HG03571 (cell line): Measurements from ENCODE around the gene USP48.

ENCODE experiments used
- ATAC-seq: cut with Tn5 transposase; IDR thresholded peaks from one replicate; pipeline ENCODE4 v1.9.1; 2021; ENCODE audit not compliant: unreplicated experiment

Gene USP48

GRCh38 chr1:21670956-21671902 is 111.7 kb downstream of the USP48 start:
- ATAC-seq: no peak

- ATAC-seq: no peak
These were observed 112.7 kb downstream of the USP48 start for GRCh38 chr1:21670059-21670881.

GRCh38 chr1:21669258-21670058 is 113.5 kb downstream of the USP48 start, which contains the start of gene RAP1GAP:
RAP1GAP (minus strand) TSS chr1:21669357; CDS start chr1:21620032, 49,325 bp downstream.
- no peak for ATAC-seq

DNA sequence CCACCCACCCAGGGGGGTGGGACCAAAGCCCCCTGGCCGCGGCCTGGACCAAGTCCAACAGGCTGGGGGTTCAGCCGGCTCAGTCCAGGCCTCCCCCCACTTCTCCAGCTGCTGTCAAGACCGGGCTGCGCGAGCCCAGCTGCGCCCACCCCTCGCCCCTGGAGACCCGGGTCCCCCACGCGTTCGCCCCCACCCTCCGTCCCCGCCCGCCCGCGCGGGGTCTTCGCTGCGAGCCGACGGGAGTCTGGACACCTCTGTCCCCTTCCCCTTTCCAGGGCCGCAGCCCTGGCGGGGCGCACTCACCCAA is 114.0 kb downstream of the USP48 start:
- ATAC-seq: no peak

DNA sequence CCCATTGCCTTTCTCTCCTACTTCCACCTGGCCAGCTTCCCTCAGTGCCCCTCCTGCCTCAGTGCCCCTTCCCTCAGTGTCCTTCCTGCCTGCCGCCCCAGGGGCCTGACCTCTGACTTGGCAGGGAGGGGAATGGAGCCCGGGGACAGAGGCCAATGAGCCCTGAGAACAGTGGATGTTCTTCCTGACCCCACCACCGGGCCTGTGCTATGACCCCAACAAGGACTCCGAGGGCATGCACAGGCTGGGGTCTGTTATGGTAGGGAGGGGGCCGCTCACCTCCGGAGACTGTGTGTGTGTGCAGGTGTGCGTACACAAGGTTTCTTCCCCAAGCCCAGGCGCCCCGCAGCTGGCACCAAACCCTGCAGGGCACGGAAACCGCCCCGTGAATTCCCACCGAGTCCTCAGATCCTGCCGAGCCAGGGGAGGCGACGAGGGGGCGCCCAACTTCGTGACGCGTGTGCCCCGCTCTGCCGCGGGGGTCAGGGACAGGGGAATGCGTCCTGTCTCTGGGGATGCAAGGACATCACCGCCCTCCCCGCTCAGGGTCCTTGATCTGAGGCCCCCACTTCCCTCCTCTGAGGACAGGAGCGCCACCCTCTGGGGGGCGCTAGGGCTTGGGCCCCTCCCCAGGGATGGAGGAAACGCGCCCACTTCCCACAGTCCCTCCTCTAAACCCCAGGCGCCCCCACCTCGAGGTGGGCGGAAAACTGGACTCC is 114.6 kb downstream of the USP48 start:
- no peak for ATAC-seq

- ATAC-seq: no peak
These were observed 115.4 kb downstream of the USP48 start for GRCh38 chr1:21667348-21668231.

DNA sequence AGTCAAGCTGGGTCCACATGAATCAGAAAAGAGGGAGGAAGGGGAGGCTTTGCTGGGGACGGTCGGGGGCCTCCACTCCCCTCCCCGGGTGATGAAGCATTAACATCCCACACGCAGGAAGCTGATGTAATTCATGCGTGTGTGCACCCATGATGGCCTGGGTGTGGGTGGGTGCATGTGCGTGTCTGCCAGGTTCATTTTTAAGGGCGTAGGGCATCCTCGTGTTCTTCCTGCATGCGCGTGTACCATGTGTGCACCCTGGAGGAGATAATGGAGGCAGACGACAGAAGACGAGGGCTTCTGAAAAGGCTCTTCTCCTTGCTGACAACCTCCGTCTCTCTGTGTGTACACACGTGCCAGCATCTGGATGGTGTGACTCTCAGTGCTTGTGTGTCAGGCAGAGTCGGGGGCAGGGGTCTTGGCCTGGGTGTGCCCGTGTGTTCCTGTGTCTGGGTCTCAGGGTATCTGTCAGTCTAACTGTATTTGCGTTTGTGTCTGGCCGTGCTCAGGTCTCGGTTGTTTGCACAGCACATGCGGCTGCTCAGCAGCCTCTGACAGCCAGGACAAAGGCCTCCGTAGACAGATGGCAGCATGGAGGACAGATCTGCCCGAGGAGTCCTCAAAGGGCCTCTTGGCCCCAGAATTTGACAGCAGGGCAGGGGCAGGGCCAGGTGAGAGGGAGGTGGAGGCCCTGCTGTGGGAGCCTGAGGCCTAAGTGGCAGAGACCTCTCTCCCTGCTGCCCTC is 116.2 kb downstream of the USP48 start:
- ATAC-seq: no peak

DNA sequence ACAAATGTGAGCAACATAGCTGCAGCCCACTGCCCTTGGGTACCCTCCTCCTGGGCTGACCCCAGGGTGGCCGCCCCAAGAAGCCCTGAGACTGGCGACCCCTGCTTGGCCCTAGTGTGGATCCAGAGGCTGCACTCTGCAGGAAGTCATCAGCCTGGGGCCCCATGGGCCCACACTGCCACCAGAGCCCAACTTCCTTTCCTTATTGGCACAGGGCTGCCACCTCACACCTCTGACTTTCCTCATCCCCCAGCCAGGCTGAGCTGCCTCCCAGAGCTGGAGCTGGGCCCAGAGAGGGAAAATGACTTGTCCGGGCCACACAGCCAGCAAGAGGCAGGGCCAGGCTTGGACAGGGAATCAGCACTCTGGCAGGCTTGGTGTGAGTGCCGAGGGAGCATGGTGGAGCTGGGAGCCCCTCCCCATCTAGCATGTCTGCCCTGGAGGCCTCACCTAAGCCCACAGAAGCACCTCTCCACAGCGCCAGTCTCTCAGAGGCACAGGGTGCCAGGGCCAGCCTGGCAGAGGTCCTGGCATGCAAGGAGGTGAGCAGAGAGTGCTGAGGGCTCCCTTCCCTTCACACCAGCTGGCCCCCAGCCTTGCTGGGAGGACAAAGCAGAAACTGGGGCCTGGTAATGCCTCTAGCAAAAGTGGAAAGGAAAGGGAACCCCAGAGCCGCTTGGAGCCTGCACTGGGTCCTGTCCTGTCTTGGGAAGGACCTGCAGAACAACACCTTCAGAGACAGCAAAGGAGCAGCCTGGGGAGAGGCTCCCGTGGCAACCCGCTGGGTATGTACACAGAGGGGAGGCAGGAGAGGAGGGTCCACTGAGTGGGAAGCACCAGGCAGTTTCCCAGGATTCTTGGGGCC is 117.0 kb downstream of the USP48 start:
- no peak for ATAC-seq

- no peak for ATAC-seq
These were observed 118.0 kb downstream of the USP48 start for GRCh38 chr1:21664806-21665588.

DNA sequence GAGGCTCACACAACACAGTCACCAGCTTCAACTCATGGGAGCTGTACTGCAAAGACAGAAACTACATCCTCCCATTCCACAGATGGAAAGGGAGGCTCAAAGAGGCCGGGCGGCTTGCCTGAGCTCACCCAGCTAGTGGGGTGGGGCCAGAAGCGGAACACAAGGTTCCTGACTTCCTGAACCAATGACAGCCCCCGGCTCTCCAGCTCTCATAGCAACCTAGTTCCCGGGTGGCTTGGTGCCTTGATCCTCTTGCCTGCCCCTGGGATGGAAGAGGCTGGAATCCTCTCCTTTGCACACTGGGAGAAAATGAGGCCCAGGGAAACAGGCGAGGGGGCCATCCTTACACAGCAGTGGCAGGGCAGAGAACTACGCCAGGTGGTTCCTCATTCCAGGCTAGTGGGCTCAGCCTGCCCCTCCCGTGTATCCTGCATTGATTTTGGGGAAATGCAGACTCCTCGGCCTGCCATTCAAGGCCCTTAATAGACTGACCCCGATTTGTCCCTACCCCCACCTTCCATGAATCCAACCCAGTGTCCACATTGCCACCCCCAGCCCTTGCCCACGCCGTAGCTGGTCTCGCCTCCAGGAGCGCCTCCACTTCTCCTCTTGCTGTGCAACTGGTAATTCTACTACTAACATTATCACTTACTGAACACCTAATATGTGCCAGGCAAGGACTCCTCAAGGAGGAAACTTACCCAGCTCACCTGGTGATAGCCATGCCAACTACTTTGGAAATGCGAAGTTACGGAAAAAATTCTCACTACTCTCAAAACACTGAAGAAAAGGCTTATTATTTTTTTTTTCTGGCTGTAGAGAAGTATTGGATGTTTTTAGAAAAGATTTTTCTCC is 118.8 kb downstream of the USP48 start:
- no peak for ATAC-seq

GRCh38 chr1:21663248-21663950 is 119.5 kb downstream of the USP48 start:
- ATAC-seq: no peak

DNA sequence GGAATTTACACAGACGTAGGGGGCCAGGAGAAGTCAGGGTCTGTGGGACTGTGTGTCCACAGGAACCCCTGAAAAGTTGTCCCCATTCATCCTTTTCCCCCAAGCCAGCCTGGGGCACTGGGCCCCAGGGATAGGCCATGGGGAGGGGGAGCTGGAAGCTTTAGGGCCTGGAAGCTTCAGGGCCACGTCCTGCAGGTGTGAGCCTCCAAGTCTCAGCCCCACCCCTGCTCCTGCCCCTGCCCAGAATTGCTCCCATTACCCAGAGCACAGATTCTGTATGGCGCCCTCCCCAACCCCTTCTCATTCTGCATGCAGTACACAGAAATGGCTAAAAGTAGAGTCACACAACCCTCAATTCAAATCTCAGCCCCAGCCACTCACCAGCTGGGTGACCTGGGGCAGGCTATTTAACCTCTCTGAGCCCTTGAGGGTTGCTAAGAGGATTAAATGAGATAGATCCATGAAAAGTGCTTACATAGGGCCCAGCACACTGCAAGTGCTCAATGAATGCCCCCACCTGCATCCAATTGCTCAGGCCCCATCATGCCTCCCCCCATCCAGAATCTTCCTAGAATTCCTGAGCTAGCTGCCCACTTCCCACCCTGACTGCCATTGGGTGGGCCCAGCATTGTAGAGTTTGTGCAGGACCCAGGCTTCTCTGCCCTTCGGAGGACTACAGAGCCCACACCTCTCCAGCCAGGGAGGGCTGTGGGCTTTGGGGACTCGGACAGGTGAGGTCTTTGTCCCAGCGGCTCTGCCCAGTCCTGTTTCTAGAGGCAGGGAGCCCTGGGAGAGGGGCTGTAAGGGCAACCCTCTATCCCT is 120.3 kb downstream of the USP48 start:
- ATAC-seq: no peak

GRCh38 chr1:21661886-21662285 is 121.1 kb downstream of the USP48 start:
- no peak for ATAC-seq

GRCh38 chr1:21659924-21660326 is 123.0 kb downstream of the USP48 start:
- no peak for ATAC-seq
